Measurements from ENCODE around the gene REXO1.

- no peak for TF ChIP-seq CTCF (conservative IDR thresholded peaks at IDR 0.05; ENCODE audit: low read length)
- TF ChIP-seq EZH2phosphoT487 (IDR thresholded peaks at IDR 0.05; ENCODE audit: borderline replicate concordance), result no peak
These were observed 967 bp downstream of the REXO1 start for GRCh38 chr19:1847348-1847683.
